GM13977 (cell line): ENCODE measurements around the gene NRIP1.

ENCODE experiments used
- DNase-seq: peaks from one replicate; pipeline ENCODE4 v3.0.0; 2012; ENCODE audit warnings: low spot score
- in situ Hi-C: fragments of 300-500 bp; cut with MboI; formaldehyde crosslinking; loops from one replicate; pipeline ENCODE4 v1.12.0; 2022; ENCODE audit warnings: low sequenced_read_pairs, low pct_unique_long_range_greater_than_20kb, mixed read lengths, inconsistent platforms; ENCODE audit not compliant: unreplicated experiment
- TF ChIP-seq, protein P1 (sequence below): IDR thresholded peaks from 2 replicates; pipeline ENCODE4 v1.5.1; 2012; ENCODE audit warnings: mild to moderate bottlenecking, control low read depth; ENCODE audit not compliant: insufficient read depth; ENCODE audit errors: extremely low read depth, missing control alignments

Gene NRIP1

DNA sequence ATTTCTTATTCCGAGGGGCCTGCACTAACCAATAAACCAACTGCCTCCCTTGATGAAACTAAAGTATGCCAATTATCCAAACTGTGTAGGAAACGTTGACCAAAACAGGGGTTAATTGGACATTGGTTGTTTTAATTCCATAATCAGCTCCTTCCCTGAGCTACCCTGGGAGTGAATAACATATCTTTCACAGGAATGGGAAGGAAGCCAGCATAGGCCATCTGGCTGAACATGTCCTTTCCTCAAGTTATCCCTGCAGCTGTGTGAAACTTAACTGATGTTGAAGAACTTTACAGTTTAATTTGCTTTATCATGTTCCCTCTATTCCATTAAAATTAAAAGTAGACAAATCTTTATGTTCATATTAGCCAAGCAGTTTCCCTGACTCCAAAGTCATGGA is 75.4 kb downstream of the NRIP1 start:
- in situ Hi-C loops: no loop called here
- no peak for DNase-seq
- TF ChIP-seq, protein P1, sequence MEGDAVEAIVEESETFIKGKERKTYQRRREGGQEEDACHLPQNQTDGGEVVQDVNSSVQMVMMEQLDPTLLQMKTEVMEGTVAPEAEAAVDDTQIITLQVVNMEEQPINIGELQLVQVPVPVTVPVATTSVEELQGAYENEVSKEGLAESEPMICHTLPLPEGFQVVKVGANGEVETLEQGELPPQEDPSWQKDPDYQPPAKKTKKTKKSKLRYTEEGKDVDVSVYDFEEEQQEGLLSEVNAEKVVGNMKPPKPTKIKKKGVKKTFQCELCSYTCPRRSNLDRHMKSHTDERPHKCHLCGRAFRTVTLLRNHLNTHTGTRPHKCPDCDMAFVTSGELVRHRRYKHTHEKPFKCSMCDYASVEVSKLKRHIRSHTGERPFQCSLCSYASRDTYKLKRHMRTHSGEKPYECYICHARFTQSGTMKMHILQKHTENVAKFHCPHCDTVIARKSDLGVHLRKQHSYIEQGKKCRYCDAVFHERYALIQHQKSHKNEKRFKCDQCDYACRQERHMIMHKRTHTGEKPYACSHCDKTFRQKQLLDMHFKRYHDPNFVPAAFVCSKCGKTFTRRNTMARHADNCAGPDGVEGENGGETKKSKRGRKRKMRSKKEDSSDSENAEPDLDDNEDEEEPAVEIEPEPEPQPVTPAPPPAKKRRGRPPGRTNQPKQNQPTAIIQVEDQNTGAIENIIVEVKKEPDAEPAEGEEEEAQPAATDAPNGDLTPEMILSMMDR: no peak

DNA sequence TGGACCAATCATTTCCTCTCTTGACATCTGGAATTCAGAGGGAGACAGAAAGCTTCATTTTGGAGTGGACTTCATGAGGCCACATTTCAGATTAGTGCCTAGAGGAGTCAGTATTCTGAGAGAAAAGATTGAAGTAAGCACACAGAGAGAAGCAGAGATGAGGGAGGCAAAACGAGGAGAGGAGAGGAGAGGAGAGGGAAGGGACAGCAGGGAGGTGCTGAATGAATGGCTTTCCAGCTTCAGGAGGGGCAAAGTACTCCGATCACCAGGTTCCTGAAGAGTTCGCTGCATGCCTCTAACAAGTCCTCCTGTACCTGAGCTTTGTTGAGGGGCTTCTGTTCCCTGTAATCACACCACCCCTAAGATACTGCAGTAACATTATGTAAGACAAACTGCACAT is 76.0 kb downstream of the NRIP1 start:
- in situ Hi-C loops: no loop called here
- DNase-seq: no peak
- TF ChIP-seq, protein P1: no peak

DNA sequence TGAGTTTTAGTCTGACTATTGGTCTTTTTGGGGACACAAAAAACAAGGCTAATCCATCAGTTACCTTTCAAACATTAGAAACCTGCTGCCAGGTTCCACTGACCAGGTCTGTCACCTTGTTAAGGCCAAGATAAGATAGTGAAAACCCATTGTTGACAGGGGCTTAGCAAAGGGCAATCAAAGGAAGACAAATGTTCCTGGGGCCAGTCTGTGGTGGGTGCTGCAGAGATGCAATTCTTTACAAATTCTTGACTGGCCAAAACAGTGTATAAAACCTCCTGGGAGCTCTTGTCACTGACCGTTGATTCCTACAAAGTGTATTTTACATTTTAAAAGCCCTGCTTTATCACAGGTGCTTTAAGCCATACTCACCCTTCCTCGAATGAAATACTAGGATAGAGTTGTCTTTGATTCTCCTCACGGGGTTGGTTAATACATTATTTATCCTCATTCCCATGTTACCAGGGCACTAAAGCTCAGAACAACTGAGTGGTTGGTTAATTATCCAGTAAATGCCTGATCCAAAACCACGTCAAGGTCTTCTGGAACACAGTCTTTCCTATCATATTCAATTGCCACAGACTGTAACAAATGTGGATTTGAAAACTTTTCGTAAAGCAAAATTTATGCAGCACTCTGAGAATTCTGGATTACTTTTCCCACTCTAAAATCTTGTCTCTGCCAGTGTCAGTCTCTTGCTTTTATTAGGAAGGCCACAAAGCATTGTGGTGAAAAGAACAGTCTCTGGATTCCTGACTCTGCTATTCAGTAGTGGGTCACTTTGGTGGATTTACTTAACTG is 77.2 kb downstream of the NRIP1 start:
- TF ChIP-seq, protein P1: no peak
- DNase-seq: no peak
- in situ Hi-C loops: no loop called here

DNA sequence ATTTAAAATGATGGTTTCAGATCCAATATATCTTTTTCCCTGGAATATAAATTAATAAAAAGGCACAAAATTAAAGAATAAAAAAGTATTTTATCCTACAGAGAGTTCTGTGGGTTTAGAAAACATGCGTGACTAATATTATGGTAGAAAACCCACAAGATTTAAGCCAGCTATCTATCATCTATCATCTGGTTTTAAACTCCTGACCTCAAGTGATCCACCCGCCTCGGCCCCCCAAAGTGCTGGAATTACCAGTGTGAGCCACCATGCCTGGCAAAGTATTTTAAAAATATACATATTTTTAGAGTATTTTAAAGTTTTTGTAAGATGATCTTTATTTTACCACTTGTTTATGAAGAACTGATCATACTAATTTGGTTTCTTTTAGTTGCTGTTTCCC is 79.5 kb downstream of the NRIP1 start:
- in situ Hi-C loops: no loop called here
- DNase-seq: no peak
- TF ChIP-seq, protein P1: no peak

DNA sequence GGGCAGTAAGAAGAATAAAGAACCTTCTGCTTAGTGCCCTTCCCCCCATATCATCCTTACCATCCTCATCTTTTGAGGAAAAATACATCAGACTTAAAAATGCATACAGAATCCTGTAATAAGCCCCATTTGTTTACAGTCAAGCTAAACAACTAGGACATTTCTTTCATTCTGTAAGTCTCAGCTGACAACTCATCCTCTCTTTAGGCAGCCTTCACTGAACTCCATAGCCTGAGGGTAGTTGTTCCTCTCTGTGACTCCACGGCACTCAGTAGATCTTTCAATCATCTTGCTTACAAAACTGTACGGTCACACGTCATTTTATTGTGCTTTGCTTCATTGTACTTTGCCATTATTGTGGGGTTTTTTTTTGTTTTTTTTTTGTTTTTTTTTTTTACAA is 82.5 kb downstream of the NRIP1 start:
- TF ChIP-seq, protein P1: no peak
- DNase-seq: no peak
- in situ Hi-C loops: no loop called here

DNA sequence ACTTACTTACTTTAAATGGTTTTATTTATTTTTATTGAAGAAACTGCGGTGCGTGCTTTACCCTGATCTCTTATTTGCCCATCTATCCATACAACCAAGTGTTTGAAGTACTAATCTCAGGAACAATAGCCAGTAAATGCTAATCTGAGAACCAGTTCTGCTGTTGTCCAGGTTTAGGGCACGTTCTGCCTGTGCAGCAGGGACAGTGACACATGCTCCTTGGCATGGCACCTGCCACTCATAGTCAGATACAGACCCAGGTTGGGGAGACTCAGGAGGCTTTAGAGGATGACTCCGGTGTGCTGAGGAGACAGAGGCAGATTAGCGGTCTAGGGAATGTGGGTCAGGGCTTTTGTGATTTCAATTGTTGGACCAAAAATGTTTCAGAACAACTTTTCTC is 83.6 kb downstream of the NRIP1 start:
- in situ Hi-C loops: no loop called here
- no peak for DNase-seq
- TF ChIP-seq, protein P1: no peak
